22Rv1 (cell line): ENCODE data around the gene CLSTN2.

ENCODE experiments used
- H3K27ac ChIP-seq: fragments of 450-650 bp; 2 replicates; pipeline ENCODE4 v1.5.1; 2017
- CTCF ChIP-seq: fragments of 450-650 bp; IDR thresholded peaks from 2 replicates; pipeline ENCODE4 v1.5.1; 2017; ENCODE audit warnings: mild to moderate bottlenecking
- ZFX ChIP-seq: fragments of 450-650 bp; IDR thresholded peaks from 2 replicates; pipeline ENCODE4 v1.6.1; 2017; ENCODE audit warnings: antibody characterized with exemption, borderline replicate concordance

The CLSTN2 gene

GRCh38 chr3:140103166-140103565 lies 168.2 kb downstream of the CLSTN2 start:
- TF ChIP-seq CTCF (no peak), ZFX (no peak)

GRCh38 chr3:140103986-140104645 lies 169.1 kb downstream of the CLSTN2 start:
- H3K27ac ChIP-seq = no peak overlapping the region
- TF ChIP-seq ZFX (no peak), CTCF (no peak)

More at GRCh38 chr3:140103166-140103565, 168.2 kb downstream of the CLSTN2 start:
- no peak overlapping the region for H3K27ac ChIP-seq

- no peak overlapping the region for H3K27ac ChIP-seq
- no peak for TF ChIP-seq CTCF
Observed at GRCh38 chr3:140113996-140114788, 179.2 kb downstream of the CLSTN2 start.

GRCh38 chr3:140114789-140115080 lies 179.8 kb downstream of the CLSTN2 start:
- H3K27ac ChIP-seq = no peak overlapping the region
- no peak for TF ChIP-seq ZFX
- TF ChIP-seq CTCF = no peak

GRCh38 chr3:140117096-140117526 lies 182.1 kb downstream of the CLSTN2 start:
- no peak overlapping the region for H3K27ac ChIP-seq
- TF ChIP-seq CTCF = no peak
- TF ChIP-seq ZFX = no peak

- TF ChIP-seq ZFX = no peak
- TF ChIP-seq CTCF = no peak
Observed at GRCh38 chr3:140122183-140122582, 187.2 kb downstream of the CLSTN2 start.

GRCh38 chr3:140128217-140128616 lies 193.2 kb downstream of the CLSTN2 start:
- TF ChIP-seq CTCF = no peak
- no peak for TF ChIP-seq ZFX
- H3K27ac ChIP-seq = no peak overlapping the region

More at GRCh38 chr3:140122183-140122582, 187.2 kb downstream of the CLSTN2 start:
- no peak overlapping the region for H3K27ac ChIP-seq
